Astrocyte (in vitro differentiated cells and primary cell): ENCODE results near the gene IQCC. TPM values are rescaled to one million over a fixed set of nuclear protein-coding genes. Genes with fewer than 3 reads are reported as not detected.

Source experiments
- DNase-seq: peaks from one replicate; pipeline ENCODE4 v3.0.0-alpha.2; 2010; ENCODE audit warnings: low read depth
- FAIRE-seq: peaks from 2 replicates; lab custom pipeline; 2011; peaks lifted over from hg19 to GRCh38; lab: Jason Lieb, UNC
- H2AFZ ChIP-seq: 2 replicates; pipeline ENCODE4 v1.6.0; 2012; ENCODE audit warnings: low read depth, low read length, inconsistent platforms
- H3K27ac ChIP-seq: 2 replicates; pipeline ENCODE4 v1.5.1; 2011; ENCODE audit warnings: low read depth, low read length, inconsistent platforms
- H3K27me3 ChIP-seq: 2 replicates; pipeline ENCODE4 v1.6.0; 2011; ENCODE audit warnings: low read length, inconsistent platforms; ENCODE audit not compliant: insufficient read depth
- H3K36me3 ChIP-seq: 2 replicates; pipeline ENCODE4 v1.5.1; 2011; ENCODE audit warnings: low read length, inconsistent platforms; ENCODE audit not compliant: insufficient read depth
- H3K4me1 ChIP-seq: 2 replicates; pipeline ENCODE4 v1.5.1; 2011; ENCODE audit warnings: low read length, inconsistent platforms; ENCODE audit not compliant: insufficient read depth
- H3K4me2 ChIP-seq: 2 replicates; pipeline ENCODE4 v1.6.0; 2012; ENCODE audit warnings: low read length, inconsistent platforms
- H3K4me3 ChIP-seq: 2 replicates; pipeline ENCODE4 v1.5.1; 2011; ENCODE audit warnings: low read depth, mild to moderate bottlenecking, low read length, inconsistent platforms; ENCODE audit not compliant: insufficient read depth
- H3K79me2 ChIP-seq: 2 replicates; pipeline ENCODE4 v1.6.0; 2012; ENCODE audit warnings: mild to moderate bottlenecking, low read length, inconsistent platforms; ENCODE audit not compliant: insufficient read depth
- H3K9ac ChIP-seq: 2 replicates; pipeline ENCODE4 v1.6.0; 2012; ENCODE audit warnings: mild to moderate bottlenecking, low read length, inconsistent platforms
- H3K9me3 ChIP-seq: 2 replicates; pipeline ENCODE4 v1.5.1; 2012; ENCODE audit warnings: low read depth, mild to moderate bottlenecking, low read length, inconsistent platforms; ENCODE audit not compliant: insufficient read depth
- H4K20me1 ChIP-seq: 2 replicates; pipeline ENCODE4 v1.6.0; 2012; ENCODE audit warnings: low read length, inconsistent platforms; ENCODE audit not compliant: insufficient read depth
- H3K27ac Mint-ChIP-seq: one replicate; pipeline ENCODE4 v1.8.0; 2021; ENCODE audit warnings: mild to moderate bottlenecking, mixed read lengths; ENCODE audit not compliant: unreplicated experiment
- H3K27me3 Mint-ChIP-seq: one replicate; pipeline ENCODE4 v1.8.0; 2021; ENCODE audit warnings: low read depth, mixed read lengths; ENCODE audit not compliant: unreplicated experiment
- H3K36me3 Mint-ChIP-seq: one replicate; pipeline ENCODE4 v1.8.0; 2021; ENCODE audit warnings: low read depth, mixed read lengths; ENCODE audit not compliant: unreplicated experiment
- H3K4me1 Mint-ChIP-seq: one replicate; pipeline ENCODE4 v1.8.0; 2021; ENCODE audit warnings: low read depth, mixed read lengths; ENCODE audit not compliant: unreplicated experiment
- H3K4me3 Mint-ChIP-seq: one replicate; pipeline ENCODE4 v1.8.0; 2021; ENCODE audit warnings: mild to moderate bottlenecking, moderate library complexity, mixed read lengths; ENCODE audit not compliant: unreplicated experiment
- H3K9me3 Mint-ChIP-seq: one replicate; pipeline ENCODE4 v1.8.0; 2021; ENCODE audit warnings: mild to moderate bottlenecking, mixed read lengths; ENCODE audit not compliant: unreplicated experiment
- CTCF ChIP-seq: IDR thresholded peaks from 2 replicates; pipeline ENCODE4 v1.5.1; 2011; ENCODE audit warnings: low read depth, mild to moderate bottlenecking, inconsistent platforms, low read length, moderate library complexity; ENCODE audit not compliant: insufficient read depth
- EZH2 ChIP-seq: IDR thresholded peaks from 2 replicates; pipeline ENCODE4 v1.6.1; 2012; ENCODE audit warnings: mild to moderate bottlenecking, low read length, inconsistent platforms; ENCODE audit not compliant: insufficient read depth
- total RNA-seq: library from RNA; stranded (reverse); gene quantifications from 2 replicates; pipeline ENCODE4 v1.2.1, GENCODE V29; 2021

IQCC gene
- total RNA-seq, 1 donor from 2014 or later: 1.0 TPM

- Histone ChIP-seq H2AFZ (no peak overlapping the region), H3K9ac (no peak overlapping the region), H3K4me3 (no peak overlapping the region), H3K79me2 (peaks cover 15% of the 10 kb centered on the region), H3K27ac (no peak overlapping the region), H4K20me1 (peaks cover 13% of the 10 kb centered on the region), H3K9me3 (no peaks in the 10 kb centered on the region), H3K4me2 (no peak overlapping the region), H3K4me1 (no peaks in the 10 kb centered on the region), H3K36me3 (peaks cover 44% of the 10 kb centered on the region), H3K27me3 (no peaks in the 10 kb centered on the region)
- Mint-ChIP-seq H3K4me1 (peaks cover 4% of the 10 kb centered on the region), H3K27me3 (no peaks in the 10 kb centered on the region), H3K9me3 (no peaks in the 10 kb centered on the region), H3K4me3 (no peak overlapping the region), H3K36me3 (peaks cover 30% of the 10 kb centered on the region), H3K27ac (peak overlapping the region; percentile 42)
- FAIRE-seq: no peak
- TF ChIP-seq EZH2 (no peak), CTCF (no peak)
- DNase-seq: no peak
These were observed 23.3 kb downstream of the IQCC start for GRCh38 chr1:32228771-32229170.

- Histone ChIP-seq H3K4me3 (no peak overlapping the region), H4K20me1 (peaks cover 7% of the 10 kb centered on the region), H3K36me3 (peaks cover 27% of the 10 kb centered on the region), H3K4me1 (peaks cover 12% of the 10 kb centered on the region), H3K9me3 (no peaks in the 10 kb centered on the region), H3K4me2 (no peak overlapping the region), H3K27me3 (no peaks in the 10 kb centered on the region), H3K27ac (no peak overlapping the region), H2AFZ (no peak overlapping the region), H3K79me2 (no peaks in the 10 kb centered on the region), H3K9ac (no peak overlapping the region)
- Mint-ChIP-seq H3K4me3 (no peak overlapping the region), H3K27me3 (no peaks in the 10 kb centered on the region), H3K4me1 (peaks cover 7% of the 10 kb centered on the region), H3K27ac (no peak overlapping the region), H3K9me3 (no peaks in the 10 kb centered on the region), H3K36me3 (peaks cover 22% of the 10 kb centered on the region)
- DNase-seq (no peak), FAIRE-seq (no peak)
- TF ChIP-seq EZH2 (no peak), CTCF (no peak)
These were observed 26.5 kb downstream of the IQCC start for GRCh38 chr1:32231843-32232432.

- peaks cover 12% of the 10 kb centered on the region for H3K4me1 ChIP-seq
- H3K27ac Mint-ChIP-seq: peak overlapping the region; percentile 36
- H3K4me1 Mint-ChIP-seq: peaks cover 7% of the 10 kb centered on the region
- no peaks in the 10 kb centered on the region for H3K9me3 Mint-ChIP-seq
- H3K27me3 ChIP-seq: no peaks in the 10 kb centered on the region
- no peak overlapping the region for H3K4me3 ChIP-seq
- no peaks in the 10 kb centered on the region for H3K79me2 ChIP-seq
- no peak overlapping the region for H3K4me3 Mint-ChIP-seq
- peaks cover 21% of the 10 kb centered on the region for H3K36me3 Mint-ChIP-seq
- H3K36me3 ChIP-seq: peaks cover 22% of the 10 kb centered on the region
- H3K4me2 ChIP-seq: no peak overlapping the region
- no peak overlapping the region for H2AFZ ChIP-seq
- H3K9ac ChIP-seq: no peak overlapping the region
- H3K27me3 Mint-ChIP-seq: no peaks in the 10 kb centered on the region
- DNase-seq: no peak
- TF ChIP-seq EZH2: no peak
- TF ChIP-seq CTCF: no peak
- peaks cover 6% of the 10 kb centered on the region for H4K20me1 ChIP-seq
- FAIRE-seq: no peak
- H3K27ac ChIP-seq: no peak overlapping the region
- H3K9me3 ChIP-seq: no peaks in the 10 kb centered on the region
These were observed 27.3 kb downstream of the IQCC start for GRCh38 chr1:32232558-32233304.
